NOMO-1 treated with dmso at 0.1 percent for 144 hours (cell line): ENCODE data around the gene RSF1.
"Not testable (repeated sequence)": the region's sequence is repeated elsewhere in the genome, so short reads cannot be mapped to it uniquely, and the experiment has no call there.

Source experiments
- DNase-seq: peaks from one replicate; lab custom pipeline; 2025; ENCODE audit not compliant: unreplicated experiment; lab: John Stamatoyannopoulos, UW

RSF1 gene, protein sequence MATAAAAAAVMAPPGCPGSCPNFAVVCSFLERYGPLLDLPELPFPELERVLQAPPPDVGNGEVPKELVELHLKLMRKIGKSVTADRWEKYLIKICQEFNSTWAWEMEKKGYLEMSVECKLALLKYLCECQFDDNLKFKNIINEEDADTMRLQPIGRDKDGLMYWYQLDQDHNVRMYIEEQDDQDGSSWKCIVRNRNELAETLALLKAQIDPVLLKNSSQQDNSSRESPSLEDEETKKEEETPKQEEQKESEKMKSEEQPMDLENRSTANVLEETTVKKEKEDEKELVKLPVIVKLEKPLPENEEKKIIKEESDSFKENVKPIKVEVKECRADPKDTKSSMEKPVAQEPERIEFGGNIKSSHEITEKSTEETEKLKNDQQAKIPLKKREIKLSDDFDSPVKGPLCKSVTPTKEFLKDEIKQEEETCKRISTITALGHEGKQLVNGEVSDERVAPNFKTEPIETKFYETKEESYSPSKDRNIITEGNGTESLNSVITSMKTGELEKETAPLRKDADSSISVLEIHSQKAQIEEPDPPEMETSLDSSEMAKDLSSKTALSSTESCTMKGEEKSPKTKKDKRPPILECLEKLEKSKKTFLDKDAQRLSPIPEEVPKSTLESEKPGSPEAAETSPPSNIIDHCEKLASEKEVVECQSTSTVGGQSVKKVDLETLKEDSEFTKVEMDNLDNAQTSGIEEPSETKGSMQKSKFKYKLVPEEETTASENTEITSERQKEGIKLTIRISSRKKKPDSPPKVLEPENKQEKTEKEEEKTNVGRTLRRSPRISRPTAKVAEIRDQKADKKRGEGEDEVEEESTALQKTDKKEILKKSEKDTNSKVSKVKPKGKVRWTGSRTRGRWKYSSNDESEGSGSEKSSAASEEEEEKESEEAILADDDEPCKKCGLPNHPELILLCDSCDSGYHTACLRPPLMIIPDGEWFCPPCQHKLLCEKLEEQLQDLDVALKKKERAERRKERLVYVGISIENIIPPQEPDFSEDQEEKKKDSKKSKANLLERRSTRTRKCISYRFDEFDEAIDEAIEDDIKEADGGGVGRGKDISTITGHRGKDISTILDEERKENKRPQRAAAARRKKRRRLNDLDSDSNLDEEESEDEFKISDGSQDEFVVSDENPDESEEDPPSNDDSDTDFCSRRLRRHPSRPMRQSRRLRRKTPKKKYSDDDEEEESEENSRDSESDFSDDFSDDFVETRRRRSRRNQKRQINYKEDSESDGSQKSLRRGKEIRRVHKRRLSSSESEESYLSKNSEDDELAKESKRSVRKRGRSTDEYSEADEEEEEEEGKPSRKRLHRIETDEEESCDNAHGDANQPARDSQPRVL (N-terminal part only)

DNA sequence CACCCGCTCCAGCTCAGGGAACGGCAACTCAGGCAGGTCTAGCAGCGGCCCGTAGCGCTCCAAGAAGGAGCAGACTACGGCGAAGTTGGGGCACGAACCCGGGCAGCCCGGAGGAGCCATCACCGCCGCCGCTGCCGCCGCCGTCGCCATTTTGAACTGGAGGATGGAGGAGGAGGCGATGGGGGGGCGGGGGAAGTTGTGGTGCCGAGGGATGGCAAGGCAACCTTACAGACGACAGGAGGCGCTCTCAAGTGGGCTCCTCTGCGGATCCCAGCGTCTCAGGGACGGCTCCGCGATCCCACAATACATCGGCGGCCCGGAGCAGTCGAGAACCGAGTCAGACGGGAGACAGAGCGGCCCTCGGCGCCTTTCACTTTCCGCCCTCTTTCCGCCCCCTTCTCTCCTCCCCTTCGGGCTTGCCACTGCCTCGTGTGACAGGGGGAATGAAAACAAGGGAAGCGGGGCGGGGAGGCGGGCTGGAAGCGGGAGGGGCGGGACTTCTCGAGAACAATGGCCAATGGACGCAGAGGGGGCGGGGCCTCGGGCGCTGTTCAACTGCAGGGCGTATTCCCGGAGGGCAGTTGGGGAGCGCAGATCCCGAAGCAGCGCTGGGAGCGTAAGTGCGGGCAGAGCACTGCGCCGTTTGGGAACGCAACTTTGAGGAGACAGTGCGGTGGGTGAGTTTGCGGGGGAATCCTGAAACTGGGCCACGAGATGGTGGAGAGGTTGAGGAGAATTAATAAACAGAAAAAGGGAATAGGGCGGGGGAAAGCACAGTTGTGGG, at the start of gene RSF1, which contains the start of gene AAMDC:
Gene RSF1 (minus strand): TSS at position 158 of the 784 bp plus-strand sequence. CDS start 8 bp downstream, at position 150.
Gene AAMDC (plus strand): TSS at position 580 of the 784 bp plus-strand sequence. CDS start 21,353 bp downstream, outside the sequence.
- peak; percentile 99 for DNase-seq

DNA sequence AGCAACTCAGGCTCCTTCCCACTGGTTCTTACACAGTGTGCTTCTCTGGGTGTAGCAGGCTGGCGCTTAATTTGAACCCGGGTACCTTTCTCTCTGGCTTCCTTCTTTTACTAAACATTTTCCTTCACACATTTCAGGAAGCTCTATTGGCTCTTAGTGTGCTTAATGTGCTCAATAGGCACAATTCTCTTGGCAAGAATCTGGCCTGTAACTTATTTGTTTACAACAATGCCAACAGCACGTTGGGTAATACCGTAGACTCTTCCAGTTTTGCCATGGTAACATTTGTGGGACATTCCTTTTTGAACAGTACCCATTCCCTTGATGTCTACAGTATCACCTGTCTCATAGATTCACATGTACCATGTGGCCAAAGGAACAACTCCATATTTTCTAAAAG, 48.2 kb upstream of the RSF1 start:
- DNase-seq: no peak

DNA sequence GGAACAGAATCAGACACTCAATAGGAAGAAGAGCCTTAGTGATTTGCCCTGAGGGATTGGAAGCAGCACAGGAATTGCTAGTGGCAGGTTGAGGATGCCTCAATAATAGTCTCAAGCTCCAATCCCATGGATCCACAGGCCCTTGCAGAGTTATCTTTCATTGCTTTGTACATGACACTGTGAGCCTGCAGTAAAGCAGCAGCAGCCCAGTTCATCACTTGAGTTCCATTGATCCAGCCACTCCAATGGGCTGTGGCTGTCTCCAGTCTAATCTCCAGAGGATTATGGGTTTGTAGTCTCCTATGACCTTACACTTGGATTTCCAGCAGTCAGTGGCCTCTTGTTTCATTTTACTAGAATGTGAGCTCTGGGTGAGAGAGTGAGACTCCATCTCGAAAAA, 45.8 kb upstream of the RSF1 start:
- no peak for DNase-seq

DNA sequence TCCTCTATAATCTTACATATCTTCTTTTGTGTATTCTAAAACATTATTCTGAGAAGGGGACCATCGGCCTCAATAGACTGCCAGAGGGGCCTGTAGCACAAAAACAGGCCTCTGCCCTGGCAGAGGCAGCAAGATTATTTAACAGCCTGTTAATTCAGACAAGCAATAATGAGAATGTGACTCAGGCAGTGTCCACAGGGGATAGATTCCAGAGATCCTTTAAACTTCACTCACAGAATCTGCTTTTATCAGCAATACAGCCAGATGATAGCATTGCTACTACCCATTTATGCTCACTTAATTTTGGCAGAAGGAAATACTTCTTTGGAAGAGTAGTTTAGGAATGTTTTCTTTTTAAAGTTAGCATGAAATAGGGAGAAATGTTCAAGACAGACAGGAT, 45.3 kb upstream of the RSF1 start:
- no peak for DNase-seq

DNA sequence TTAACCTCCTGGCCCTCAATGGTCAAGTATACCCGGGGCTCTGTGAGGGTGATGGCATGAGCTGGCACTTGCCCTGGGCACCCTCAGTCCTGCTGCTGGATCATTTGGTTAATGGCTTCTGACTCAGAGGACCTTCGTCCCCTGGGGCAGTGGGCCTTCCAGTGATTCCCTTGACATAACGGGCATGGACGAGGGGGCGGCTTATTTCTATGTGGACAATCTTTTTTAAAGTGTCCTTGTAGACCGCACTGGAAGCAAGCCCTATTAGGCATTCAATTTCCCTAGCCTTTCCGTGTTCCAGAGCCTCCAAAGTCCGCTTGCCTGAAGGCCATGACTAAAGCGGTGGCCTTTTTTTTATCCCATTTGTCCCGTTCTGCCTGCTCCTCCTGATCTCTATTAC, 40.9 kb upstream of the RSF1 start:
- DNase-seq: not testable (repeated sequence)

DNA sequence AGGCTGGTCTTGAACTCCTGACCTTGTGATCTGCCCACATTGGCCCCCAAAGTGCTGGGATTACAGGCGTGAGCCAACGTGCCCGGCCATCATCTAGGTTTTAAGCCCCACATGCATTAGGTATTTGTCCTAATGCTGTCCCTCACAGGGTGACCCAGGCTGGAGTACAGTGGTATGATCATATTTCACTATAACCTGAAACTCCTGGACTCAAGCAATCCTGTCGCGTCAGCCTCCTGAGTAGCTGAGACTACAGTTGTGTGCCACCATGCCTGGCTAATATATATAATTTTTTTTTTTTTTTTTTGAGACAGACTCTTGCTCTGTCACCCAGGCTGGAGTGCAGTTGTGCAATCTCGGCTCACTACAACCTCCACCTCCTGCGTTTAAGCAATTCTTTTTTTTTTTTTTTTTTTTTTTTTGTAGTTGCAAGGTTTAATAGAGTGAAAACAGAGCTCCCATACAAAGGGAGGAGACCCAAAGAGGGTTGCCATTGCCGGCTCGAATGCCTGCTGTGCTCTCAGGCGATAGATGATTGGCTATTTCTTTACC, 37.5 kb upstream of the RSF1 start:
- DNase-seq: not testable (repeated sequence)

DNA sequence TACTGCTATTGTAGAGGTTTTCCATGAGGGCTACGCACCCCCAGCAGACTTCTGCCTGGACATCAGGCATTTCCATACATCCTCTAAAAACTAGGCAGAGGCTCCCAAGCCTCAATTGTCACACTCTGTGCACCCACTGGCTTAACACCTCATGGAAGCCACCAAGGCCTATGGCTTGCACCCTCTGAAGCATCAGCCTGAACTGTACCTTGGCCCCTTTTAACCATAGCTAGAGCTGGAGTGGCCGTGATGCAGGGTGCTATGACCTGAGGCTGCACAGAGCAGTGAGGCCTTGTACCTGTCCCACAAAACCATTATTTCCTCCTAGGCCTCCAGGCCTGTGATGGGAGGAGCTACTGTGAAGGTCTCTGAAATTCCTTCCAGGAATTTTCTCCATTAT, 34.3 kb upstream of the RSF1 start:
- DNase-seq: no peak

DNA sequence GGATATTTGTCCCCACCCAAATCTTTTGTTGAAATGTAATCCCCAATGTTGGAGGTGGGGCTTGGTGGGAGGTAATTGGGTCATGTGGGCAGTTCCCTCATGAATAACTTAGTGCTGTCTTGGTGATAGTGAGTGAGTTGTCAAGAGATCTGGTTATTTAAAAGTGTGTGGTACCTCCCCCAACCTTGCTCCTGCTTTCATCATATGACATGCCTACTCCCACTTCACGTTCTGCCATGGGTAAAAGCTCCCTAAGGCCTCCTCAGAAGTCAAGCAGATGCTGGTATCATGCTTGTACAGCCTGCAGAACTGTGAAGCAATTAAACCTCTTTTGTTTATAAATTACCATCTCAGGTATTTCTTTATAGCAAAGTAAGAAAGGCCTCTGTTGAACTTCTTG, 31.0 kb upstream of the RSF1 start:
- DNase-seq: no peak

DNA sequence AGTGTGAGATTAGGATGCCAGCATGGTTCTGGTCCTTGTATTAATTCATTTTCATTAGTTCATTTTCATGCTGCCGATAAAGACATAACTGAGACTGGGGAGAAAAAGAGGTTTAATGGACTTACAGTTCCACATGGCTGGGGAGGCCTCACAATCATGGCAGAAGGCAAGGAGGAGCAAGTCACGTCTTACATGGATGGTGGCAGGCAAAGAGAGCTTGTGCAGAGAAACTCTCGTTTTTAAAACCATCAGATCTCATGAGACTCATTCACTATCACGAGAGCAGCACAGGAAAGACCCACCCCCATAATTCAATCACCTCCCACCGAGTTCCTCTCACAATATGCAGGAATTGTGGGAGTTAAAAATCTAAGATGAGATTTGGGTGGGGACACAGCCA, 23.2 kb upstream of the RSF1 start:
- DNase-seq: not testable (repeated sequence)

DNA sequence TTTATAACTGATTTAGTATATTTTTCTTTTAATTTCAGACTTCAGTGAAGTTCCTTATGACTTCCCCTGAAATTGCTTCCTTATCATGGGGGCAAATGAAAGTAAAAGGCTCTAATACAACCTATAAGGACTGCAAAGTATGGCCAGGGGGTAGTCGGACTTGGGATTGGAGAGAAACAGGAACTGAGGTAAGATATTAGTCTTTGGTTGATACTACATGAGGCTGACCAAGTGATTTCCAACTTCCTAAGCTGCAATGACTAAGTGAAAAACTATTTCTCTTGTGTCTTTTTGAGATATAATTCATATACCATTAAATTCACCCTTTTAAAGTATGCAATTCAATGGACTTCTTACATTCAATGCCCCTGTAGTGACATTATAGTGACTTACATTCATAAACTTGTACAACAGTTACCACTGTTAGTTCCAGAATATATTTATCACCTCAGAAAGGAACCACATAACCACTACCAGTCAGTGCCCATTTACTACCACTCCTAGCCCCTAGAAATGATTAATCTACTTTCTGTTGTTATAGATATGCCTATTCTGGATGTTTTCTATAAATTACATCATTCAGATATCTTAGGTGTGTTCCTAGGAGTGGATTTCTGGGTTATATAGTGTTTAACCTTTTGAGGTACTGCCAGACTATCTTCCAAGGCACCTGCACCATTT, 22.1 kb upstream of the RSF1 start:
- peak; percentile 35 for DNase-seq

DNA sequence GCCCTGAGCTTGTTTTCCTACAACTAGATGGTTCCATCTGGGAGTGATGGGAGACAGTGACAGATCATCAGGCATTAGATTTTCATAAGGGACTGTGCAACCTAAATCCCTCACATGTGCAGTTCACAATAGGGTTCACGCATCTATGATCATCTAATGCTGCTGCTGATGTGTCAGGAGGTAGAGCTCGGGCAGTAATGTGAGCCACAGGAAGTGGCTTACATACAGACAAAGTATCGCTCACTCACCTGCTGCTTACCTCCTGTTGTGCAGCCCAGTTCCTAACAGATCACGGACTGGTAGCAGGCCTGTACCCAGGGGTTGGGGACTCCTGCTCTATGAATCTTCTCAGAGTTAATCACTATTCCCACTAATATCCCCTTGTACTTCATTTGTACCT, 12.8 kb upstream of the RSF1 start:
- no peak for DNase-seq

DNA sequence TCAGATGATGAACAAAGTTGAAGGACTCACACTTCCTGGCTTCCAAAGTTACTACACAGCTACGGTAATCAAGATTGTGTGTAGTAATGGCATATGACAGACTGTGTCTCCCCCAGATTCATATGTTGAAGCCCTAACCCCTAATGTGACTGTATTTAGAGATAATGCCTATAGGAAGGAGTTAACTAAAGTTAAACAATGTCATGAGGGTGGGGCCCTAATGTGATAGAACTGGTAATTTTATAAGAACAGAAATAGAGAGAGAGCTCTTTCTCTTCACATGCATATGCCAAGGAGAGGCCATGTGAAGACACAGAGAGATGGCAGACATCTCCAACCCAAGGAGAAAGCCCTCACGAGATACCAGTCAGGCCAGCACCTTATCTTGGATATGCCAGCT, 8.4 kb upstream of the RSF1 start:
- no peak for DNase-seq

DNA sequence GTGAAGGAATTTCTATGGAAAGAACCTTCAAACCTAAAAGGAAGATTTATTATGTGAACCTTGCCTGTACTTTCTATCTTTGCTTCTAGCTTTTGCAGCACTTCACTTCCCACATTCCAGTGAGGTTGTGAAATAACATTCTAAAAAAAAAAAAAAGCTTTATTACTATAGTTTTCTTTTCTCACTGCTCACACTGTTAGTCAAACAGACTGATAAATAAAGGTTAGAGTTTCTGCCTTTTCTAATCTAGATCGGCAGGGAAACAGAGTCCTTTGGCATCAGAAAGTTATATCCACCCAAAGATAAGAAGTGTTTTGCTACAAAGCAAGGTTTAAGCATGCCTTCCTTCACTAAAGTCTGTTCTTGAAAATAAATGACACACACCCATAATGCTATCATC, 3.3 kb upstream of the RSF1 start:
- no peak for DNase-seq

DNA sequence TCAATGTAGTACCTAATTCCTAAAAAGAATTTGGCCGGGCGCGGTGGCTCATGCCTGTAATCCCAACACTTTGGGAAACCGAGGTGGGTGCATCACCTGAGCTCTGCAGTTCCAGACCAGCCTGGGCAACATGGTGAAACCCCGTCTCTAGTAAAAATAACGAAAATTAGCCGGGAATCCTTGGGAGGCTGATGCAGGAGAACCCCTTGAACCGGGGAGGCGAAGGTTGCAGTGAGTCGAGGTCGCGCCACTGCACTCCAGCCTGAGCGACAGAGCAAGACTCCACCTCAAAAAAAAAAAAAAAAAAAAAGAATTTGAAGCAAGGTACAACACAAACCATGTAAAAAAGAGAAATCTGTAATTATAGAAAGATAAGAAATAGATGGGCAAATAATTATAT, 1.6 kb upstream of the RSF1 start:
- DNase-seq: not testable (repeated sequence)

DNA sequence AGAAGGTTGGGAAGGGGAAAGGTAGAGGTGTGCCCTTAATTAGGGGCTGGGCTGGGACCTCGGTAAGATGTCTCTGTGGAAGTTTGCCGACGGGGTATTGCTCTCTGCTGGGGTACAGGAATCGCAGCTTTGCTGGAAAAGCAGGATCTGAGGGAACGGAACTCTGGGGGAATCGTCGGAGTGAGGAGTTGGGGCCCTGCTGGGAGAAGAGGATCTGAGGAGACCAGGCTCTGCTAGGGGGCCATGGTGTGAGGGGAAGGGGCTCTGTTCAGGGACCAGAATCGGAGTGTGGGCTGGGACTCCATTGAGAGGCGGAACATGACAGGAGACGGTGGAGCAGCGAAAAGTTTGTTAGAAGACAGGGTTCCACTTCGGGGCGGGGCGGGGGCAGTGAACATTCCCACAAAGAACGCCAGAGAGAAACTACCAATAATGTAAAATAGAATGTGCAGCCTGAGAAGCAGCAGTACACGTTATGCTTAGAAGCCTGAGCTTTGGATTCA, 878 bp upstream of the RSF1 start:
- no peak for DNase-seq

DNA sequence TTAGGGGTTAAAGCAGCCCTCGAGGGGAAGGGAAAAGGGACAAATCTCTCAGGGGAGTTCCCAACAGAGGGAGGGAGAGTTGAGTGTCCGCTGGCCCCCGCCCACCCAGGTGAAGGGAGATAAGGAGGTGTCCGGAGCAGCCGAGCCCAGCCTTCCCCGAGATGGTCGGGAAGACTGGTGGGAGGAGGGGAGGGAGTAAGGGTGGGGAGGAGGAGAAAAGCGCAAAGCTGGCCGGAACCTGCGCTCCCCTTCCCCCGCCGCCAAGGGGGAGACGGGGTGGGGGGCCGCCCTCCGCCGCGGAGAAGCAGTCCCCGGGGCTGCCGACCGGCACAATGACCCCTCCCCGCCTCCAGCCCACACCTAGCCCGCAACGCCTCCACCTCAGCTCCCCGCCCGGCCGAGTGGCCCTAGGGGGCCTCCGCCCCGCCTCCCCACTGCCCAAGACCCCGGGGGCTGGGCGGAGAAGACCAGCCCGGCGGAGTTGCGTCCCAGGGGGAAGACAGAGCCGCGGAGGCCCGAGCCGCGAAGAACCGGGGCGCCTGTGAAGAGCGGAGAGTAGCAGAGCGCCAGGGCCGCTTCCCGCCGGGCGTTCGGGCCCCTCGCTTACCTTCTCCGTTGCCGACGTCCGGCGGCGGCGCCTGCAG, 479 bp downstream of the RSF1 start:
- peak; percentile 18 for DNase-seq

DNA sequence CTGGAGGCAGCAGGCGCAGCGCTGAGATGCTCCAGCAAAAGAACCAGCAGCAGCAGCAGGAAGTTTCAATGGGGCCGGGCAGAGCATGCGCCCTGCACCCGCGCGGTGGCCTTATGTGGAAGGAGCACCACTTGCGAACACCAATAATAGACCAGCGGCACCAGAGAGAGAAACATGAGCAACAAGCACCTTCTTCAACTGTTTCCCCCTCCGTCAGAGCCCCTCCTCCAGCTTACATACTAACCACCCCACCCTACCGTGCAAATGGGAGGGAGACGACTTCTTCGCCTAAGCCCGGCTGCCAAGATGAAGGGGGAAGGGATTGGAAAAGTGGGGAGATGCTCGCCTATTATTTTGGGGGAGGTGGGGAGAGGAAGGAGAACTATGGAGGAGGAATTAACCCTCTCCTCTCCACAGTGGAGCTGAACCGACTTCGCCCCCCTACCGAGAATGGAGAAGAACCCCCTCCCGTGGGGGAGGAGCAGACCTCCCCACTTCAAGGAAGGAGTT, 1.1 kb downstream of the RSF1 start:
- DNase-seq: peak; percentile 80

DNA sequence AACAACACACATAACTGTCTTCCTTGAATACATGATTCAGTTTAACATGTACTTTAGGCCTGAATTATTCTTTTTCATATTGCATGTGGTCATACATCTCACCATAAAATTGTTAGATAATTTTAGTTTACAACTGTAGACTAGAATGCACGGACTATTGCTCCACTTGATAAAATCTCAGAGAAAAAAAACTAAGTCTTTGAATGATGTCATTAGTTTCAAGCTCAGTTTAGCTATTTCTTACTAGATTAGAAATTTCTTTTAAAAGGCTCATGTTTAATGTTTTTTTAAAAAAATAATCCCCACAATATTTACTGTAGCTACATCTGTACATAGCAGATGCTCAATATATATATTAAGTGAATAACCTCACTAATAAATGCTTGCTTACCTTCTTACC, 5.1 kb downstream of the RSF1 start:
- no peak for DNase-seq
